ENCODE measurements around the gene GNG7.

DNA sequence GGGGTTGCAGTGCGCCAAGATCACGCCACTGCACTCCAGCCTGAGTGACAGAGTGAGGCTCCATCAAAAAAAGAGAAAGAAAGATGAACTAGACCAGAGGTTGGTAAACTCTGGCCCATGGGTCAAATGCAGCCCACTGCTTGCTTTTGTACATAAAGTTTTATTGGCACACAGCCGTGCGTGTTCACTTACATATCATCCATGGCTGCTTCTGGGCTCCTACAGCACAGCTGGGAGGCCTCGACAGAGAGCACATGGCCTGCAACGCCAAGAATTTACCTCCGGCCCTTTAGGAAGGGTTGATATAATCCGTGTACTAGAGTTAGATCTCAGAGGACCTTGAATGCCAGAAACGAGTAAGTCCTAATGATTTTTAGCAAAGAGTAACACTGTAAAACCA, 46.0 kb downstream of the GNG7 start:
- TF ChIP-seq, protein P1, sequence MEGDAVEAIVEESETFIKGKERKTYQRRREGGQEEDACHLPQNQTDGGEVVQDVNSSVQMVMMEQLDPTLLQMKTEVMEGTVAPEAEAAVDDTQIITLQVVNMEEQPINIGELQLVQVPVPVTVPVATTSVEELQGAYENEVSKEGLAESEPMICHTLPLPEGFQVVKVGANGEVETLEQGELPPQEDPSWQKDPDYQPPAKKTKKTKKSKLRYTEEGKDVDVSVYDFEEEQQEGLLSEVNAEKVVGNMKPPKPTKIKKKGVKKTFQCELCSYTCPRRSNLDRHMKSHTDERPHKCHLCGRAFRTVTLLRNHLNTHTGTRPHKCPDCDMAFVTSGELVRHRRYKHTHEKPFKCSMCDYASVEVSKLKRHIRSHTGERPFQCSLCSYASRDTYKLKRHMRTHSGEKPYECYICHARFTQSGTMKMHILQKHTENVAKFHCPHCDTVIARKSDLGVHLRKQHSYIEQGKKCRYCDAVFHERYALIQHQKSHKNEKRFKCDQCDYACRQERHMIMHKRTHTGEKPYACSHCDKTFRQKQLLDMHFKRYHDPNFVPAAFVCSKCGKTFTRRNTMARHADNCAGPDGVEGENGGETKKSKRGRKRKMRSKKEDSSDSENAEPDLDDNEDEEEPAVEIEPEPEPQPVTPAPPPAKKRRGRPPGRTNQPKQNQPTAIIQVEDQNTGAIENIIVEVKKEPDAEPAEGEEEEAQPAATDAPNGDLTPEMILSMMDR (IDR thresholded peaks at IDR 0.05), result no peak
- no peak for TF ChIP-seq POLR2A (IDR thresholded peaks at IDR 0.05)

Data from adrenal gland (tissue), 5 donors.